Endothelial cell of umbilical vein (primary cell): ENCODE data around the gene KLHL11. TPM values are rescaled to one million over a fixed set of nuclear protein-coding genes. Genes with fewer than 3 reads are reported as not detected.

ENCODE experiments used
- BruUV-seq: library from RNA; stranded (reverse); fragments of 400-500 nt; replicated peaks from 2 replicates; lab custom pipeline; 2021; lab: Mats Ljungman, UMichigan
- CTCF ChIA-PET: fragments of 300-600, 350-600 bp; sonication (Branson Sonifier 250); formaldehyde crosslinking; loops from one replicate; lab custom pipeline; 2021; ENCODE audit warnings: antibody characterized with exemption, inconsistent platforms; lab: Charles Lee
- POLR2A ChIA-PET: fragments of 300-600, 350-600 bp; sonication (Branson Sonifier 250); formaldehyde crosslinking; loops from one replicate; lab custom pipeline; 2021; ENCODE audit warnings: antibody characterized with exemption, inconsistent platforms; lab: Charles Lee
- DNase-seq: peaks from one replicate; pipeline ENCODE4 v3.0.0-alpha.2; 2011; ENCODE audit warnings: low read depth, low spot score
- FAIRE-seq: peaks from 2 replicates; lab custom pipeline; 2011; peaks lifted over from hg19 to GRCh38; lab: Jason Lieb, UNC
- H2AFZ ChIP-seq: 2 replicates; pipeline ENCODE4 v1.6.0; 2012; ENCODE audit warnings: low read depth, low read length, control low read depth, inconsistent platforms
- H3K27ac ChIP-seq: 2 replicates; pipeline ENCODE4 v1.5.1; 2011; ENCODE audit warnings: low read depth, mild to moderate bottlenecking, control low read depth, low read length, moderate library complexity; ENCODE audit not compliant: insufficient read depth
- H3K27me3 ChIP-seq, 2 experiments: 2 replicates each; pipeline versions ENCODE4 v1.6.0 to v1.6.1; 2011; ENCODE audit warnings: low read length in 2 of 2, mixed read lengths in 1 of 2; ENCODE audit not compliant: control insufficient read depth in 2 of 2, insufficient read depth in 2 of 2
- H3K36me3 ChIP-seq, 2 experiments: 2 replicates in 1 of 2; 3 replicates in 1 of 2; pipeline ENCODE4 v1.5.1; 2011; ENCODE audit warnings: low read length in 2 of 2, mild to moderate bottlenecking in 1 of 2, moderate library complexity in 1 of 2; ENCODE audit not compliant: control insufficient read depth in 2 of 2, insufficient read depth in 2 of 2; ENCODE audit errors: extremely low read depth in 1 of 2
- H3K4me1 ChIP-seq: 3 replicates; pipeline ENCODE4 v1.5.1; 2011; ENCODE audit warnings: mild to moderate bottlenecking, low read length; ENCODE audit not compliant: control insufficient read depth, insufficient read depth; ENCODE audit errors: extremely low read depth
- H3K4me2 ChIP-seq: 2 replicates; pipeline ENCODE4 v1.6.1; 2011; ENCODE audit warnings: low read length, control low read depth, mixed read lengths; ENCODE audit not compliant: insufficient read depth
- H3K4me3 ChIP-seq, 3 experiments: fragments of 200-600 bp in 1 of 3; sonication (generic), shearing (Covaris generic) in 1 of 3; replicated peaks in 1 of 3; 2 replicates each; pipeline ENCODE4 v1.5.1; 2011 to 2016; ENCODE audit warnings: control low read depth in 3 of 3, low read length in 3 of 3, mild to moderate bottlenecking in 2 of 3, inconsistent platforms in 1 of 3, low read depth in 1 of 3, moderate library complexity in 1 of 3; ENCODE audit not compliant: insufficient read depth in 1 of 3
- H3K79me2 ChIP-seq: 2 replicates; pipeline ENCODE4 v1.6.0; 2012; ENCODE audit warnings: low read length, inconsistent platforms; ENCODE audit not compliant: control insufficient read depth, insufficient read depth
- H3K9ac ChIP-seq: replicated peaks from 2 replicates; pipeline ENCODE3; 2011; ENCODE audit warnings: low read length, control low read depth; ENCODE audit not compliant: insufficient read depth; ENCODE audit errors: extremely low read depth
- H3K9me1 ChIP-seq: replicated peaks from 3 replicates; pipeline ENCODE4 v1.6.0; 2011; ENCODE audit warnings: mild to moderate bottlenecking, low read length; ENCODE audit not compliant: control insufficient read depth, insufficient read depth; ENCODE audit errors: extremely low read depth
- H3K9me3 ChIP-seq: replicated peaks from 2 replicates; pipeline ENCODE4 v1.5.1; 2012; ENCODE audit warnings: low read length, inconsistent platforms; ENCODE audit not compliant: control insufficient read depth, insufficient read depth
- H4K20me1 ChIP-seq: replicated peaks from 2 replicates; pipeline ENCODE3; 2011; ENCODE audit warnings: mild to moderate bottlenecking, low read length; ENCODE audit not compliant: control insufficient read depth, insufficient read depth; ENCODE audit errors: extremely low read depth
- EZH2 ChIP-seq: IDR thresholded peaks from 2 replicates; pipeline ENCODE4 v1.6.1; 2012; ENCODE audit warnings: borderline replicate concordance, low read depth, mild to moderate bottlenecking, moderate library complexity, low read length, inconsistent platforms; ENCODE audit not compliant: severe bottlenecking
- FOS ChIP-seq: IDR thresholded peaks from 2 replicates; pipeline ENCODE4 v1.6.1; 2011; ENCODE audit warnings: mild to moderate bottlenecking, low read length, moderate library complexity, borderline replicate concordance; ENCODE audit not compliant: insufficient read depth
- GATA2 ChIP-seq: IDR thresholded peaks from 2 replicates; pipeline ENCODE4 v1.7.0; 2011; ENCODE audit warnings: low read depth, mild to moderate bottlenecking, moderate library complexity, mixed read lengths, low read length; ENCODE audit not compliant: insufficient read length, insufficient read depth
- JUN ChIP-seq: IDR thresholded peaks from 2 replicates; pipeline ENCODE4 v1.6.1; 2011; ENCODE audit warnings: borderline replicate concordance, low read depth; ENCODE audit not compliant: insufficient read length, insufficient read depth
- POLR2A ChIP-seq: IDR thresholded peaks from 2 replicates; pipeline ENCODE4 v1.6.1; 2012; ENCODE audit warnings: low read depth, mild to moderate bottlenecking, control low read depth, low read length
- POLR2AphosphoS5 ChIP-seq: IDR thresholded peaks from 2 replicates; pipeline ENCODE4 v1.6.1; 2012; ENCODE audit warnings: low read depth, mild to moderate bottlenecking, control low read depth, low read length, moderate library complexity; ENCODE audit not compliant: insufficient read depth
- dilution Hi-C: fragments of 300-500 bp; cut with MboI; formaldehyde crosslinking; loops from one replicate; pipeline ENCODE4 v1.15.0; 2019; ENCODE audit warnings: low sequenced_read_pairs; ENCODE audit not compliant: extremely low pct_ligation_motif_present
- intact Hi-C: fragments of 100-400 bp; cut with micrococcal nuclease; formaldehyde crosslinking; loops from one replicate; pipeline ENCODE4 v1.10.0; 2022
- polyA plus RNA-seq, 4 experiments: library from polyadenylated mRNA; depleted of rRNA in 3 of 4; stranded (reverse) in 3 of 4; unstranded in 1 of 4; fragments of >200 nt; gene quantifications; 2 replicates each; pipeline versions ENCODE4 v1.2.1 to v1.2.3, GENCODE V29; 2011 to 2012; ENCODE audit warnings: missing spikeins in 1 of 4
- total RNA-seq: library from RNA; stranded (reverse); gene quantifications from 2 replicates; pipeline ENCODE4 v1.2.3, GENCODE V29; 2021
- TF ChIP-seq, protein P1 (sequence below), 2 donors: IDR thresholded peaks; 1 replicate in 1 of 2; 2 replicates in 1 of 2; pipeline ENCODE4 v1.5.1; 2011; ENCODE audit warnings: low read length in 2 of 2, mild to moderate bottlenecking in 2 of 2, moderate library complexity in 2 of 2, control low read depth in 1 of 2, inconsistent platforms in 1 of 2, low read depth in 1 of 2; ENCODE audit not compliant: insufficient read depth in 1 of 2; ENCODE audit errors: extremely low read depth in 1 of 2

The KLHL11 gene
- total and polyA plus RNA-seq, 2 donors (not counting 3 experiments of a cell fraction or from before 2014, with no cell fraction given) = 3.1 to 11.0 TPM

DNA sequence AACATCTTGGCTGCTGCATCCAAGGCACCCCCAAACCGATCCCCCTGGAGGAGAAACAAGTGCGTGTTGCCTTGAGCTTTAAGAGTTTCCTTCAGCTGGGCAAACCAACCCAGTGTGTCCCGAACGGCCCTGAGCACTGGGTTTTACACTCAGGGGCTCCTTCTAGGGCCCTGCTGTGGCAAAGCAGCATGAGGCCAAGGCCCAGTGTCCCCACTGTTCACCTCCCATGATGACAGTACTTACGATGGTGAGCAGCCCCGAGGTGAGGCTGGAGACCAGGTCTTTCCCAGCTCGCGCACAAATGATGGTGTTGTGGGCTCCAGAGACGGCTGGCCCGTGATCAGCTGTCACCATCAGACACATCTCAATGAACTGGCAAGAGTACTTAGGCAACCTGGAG lies 6.6 kb upstream of the KLHL11 start:
- H3K4me2 ChIP-seq = no peak overlapping the region
- CTCF ChIA-PET = no interaction called here
- no peak overlapping the region for H2AFZ ChIP-seq
- FAIRE-seq = no peak
- dilution Hi-C loops = no loop called here
- no TSS peak for BruUV-seq
- no peak overlapping the region for H3K4me3 ChIP-seq
- no peaks in the 10 kb centered on the region for H3K79me2 ChIP-seq
- POLR2A ChIA-PET = no interaction called here
- H3K36me3 ChIP-seq = peaks cover 35 to 41% of the 10 kb centered on the region in 2 experiments
- H3K27ac ChIP-seq = no peak overlapping the region
- no peaks in the 10 kb centered on the region for H3K4me1 ChIP-seq
- H3K9ac ChIP-seq = no peak overlapping the region
- no peaks in the 10 kb centered on the region for H3K27me3 ChIP-seq
- H3K9me1 ChIP-seq = no peaks in the 10 kb centered on the region
- no peaks in the 10 kb centered on the region for H4K20me1 ChIP-seq
- DNase-seq = no peak
- no peaks in the 10 kb centered on the region for H3K9me3 ChIP-seq
- intact Hi-C loops = no loop called here
- TF ChIP-seq GATA2 (no peak), POLR2A (no peak), POLR2AphosphoS5 (no peak), EZH2 (no peak)

- Histone ChIP-seq H3K4me3 (no peak overlapping the region), H4K20me1 (no peaks in the 10 kb centered on the region), H2AFZ (no peak overlapping the region), H3K9me3 (no peaks in the 10 kb centered on the region), H3K27me3 (no peaks in the 10 kb centered on the region), H3K27ac (no peak overlapping the region), H3K79me2 (no peaks in the 10 kb centered on the region), H3K4me1 (no peaks in the 10 kb centered on the region), H3K9ac (no peak overlapping the region), H3K36me3 (peaks cover 35 to 41% of the 10 kb centered on the region in 2 experiments), H3K4me2 (no peak overlapping the region), H3K9me1 (no peaks in the 10 kb centered on the region)
- DNase-seq (no peak), FAIRE-seq (no peak)
- TF ChIP-seq POLR2A (no peak), EZH2 (no peak), POLR2AphosphoS5 (no peak), FOS (no peak), JUN (no peak)
- TF ChIP-seq, protein P1, sequence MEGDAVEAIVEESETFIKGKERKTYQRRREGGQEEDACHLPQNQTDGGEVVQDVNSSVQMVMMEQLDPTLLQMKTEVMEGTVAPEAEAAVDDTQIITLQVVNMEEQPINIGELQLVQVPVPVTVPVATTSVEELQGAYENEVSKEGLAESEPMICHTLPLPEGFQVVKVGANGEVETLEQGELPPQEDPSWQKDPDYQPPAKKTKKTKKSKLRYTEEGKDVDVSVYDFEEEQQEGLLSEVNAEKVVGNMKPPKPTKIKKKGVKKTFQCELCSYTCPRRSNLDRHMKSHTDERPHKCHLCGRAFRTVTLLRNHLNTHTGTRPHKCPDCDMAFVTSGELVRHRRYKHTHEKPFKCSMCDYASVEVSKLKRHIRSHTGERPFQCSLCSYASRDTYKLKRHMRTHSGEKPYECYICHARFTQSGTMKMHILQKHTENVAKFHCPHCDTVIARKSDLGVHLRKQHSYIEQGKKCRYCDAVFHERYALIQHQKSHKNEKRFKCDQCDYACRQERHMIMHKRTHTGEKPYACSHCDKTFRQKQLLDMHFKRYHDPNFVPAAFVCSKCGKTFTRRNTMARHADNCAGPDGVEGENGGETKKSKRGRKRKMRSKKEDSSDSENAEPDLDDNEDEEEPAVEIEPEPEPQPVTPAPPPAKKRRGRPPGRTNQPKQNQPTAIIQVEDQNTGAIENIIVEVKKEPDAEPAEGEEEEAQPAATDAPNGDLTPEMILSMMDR (IDR thresholded peaks at IDR 0.05; ENCODE audit: extremely low read depth in 1 of 2, insufficient read depth in 1 of 2, low read depth in 1 of 2, low read length in 2 of 2) = no peak
- POLR2A ChIA-PET = no interaction called here
- dilution Hi-C loops (no loop called here), intact Hi-C loops (no loop called here)
- CTCF ChIA-PET = no interaction called here
- no TSS peak for BruUV-seq
Observed at GRCh38 chr17:41870627-41871026, 5.4 kb upstream of the KLHL11 start.
